ENCODE data around the gene CBY1. TPM values are rescaled to one million over a fixed set of nuclear protein-coding genes. Genes with fewer than 3 reads are reported as not detected.

CBY1 gene
- total RNA-seq, 1 donor from 2014 or later = 25.0 TPM

DNA sequence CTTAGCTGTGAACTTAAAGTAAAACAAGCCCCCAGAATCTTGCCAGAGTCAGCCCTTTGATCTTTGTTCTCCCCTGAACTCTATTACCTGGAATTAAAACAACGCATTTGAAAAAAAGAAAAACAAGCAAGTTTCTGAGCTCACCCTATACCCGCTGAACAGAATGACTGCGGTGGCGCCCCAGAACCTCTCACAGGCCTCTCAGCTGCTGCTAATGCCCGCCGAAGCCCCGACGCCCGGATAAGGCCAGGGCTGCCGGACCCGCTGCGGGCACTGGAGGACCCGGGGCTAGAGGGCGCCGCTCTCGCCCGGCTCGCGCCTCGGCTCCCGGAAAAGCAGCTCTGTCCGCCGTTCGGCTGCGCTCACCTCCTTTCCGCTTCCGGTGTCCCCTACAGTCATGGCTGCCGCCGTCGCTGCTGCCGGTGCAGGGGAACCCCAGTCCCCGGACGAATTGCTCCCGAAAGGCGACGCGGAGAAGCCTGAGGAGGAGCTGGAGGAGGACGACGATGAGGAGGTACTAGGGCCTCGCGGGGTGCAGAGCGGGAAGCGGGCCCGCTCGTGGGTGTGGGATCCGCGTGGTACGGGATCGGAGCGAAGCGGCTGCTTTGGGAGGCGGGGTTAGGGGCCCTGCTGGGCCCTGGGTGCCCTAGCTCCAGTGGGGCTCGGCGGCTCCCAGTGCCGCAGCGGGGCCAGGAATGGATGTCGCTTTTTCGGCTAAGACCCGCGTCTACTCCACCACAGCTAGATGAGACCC is 25.3 kb downstream of the CBY1 start, which contains the start of gene TOMM22:
TSS of gene TOMM22 (plus strand) at position 376 of the 754 bp plus-strand sequence. CDS start at position 398, 22 bp downstream.
- H3K4me3 ChIP-seq (ENCODE audit: low read depth, low read length) = peak within 1 kb of the TSS; percentile 81

DNA sequence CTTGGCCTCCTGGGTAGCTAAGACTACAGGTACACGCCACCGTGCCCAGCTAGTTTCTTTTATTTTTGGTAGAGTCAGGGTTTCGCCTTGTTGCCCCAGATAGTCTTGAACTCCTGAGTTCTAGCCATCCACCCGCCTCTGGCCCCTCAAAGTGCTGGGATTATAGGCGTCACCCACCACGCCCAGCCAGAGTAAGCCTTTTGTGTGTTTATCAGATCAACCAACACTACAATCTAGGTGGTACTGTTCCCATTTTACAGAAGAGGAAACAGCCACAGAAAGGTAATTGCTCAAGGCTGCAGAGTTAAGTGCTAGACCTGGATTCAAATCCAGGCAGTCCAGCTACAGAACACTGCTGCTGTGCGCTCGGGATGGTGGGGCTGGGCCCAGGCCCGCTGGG is 28.5 kb downstream of the CBY1 start:
- DNase-seq (ENCODE audit: low read depth) = no peak
- H3K27me3 ChIP-seq (ENCODE audit: control insufficient read depth, insufficient read depth, low read length) = no peaks in the 10 kb centered on the region
- peaks cover 8% of the 10 kb centered on the region for H3K36me3 ChIP-seq (ENCODE audit: control insufficient read depth, insufficient read depth, low read length)
- no peak overlapping the region for H3K4me3 ChIP-seq (ENCODE audit: low read depth, low read length)
- TF ChIP-seq, protein P1, sequence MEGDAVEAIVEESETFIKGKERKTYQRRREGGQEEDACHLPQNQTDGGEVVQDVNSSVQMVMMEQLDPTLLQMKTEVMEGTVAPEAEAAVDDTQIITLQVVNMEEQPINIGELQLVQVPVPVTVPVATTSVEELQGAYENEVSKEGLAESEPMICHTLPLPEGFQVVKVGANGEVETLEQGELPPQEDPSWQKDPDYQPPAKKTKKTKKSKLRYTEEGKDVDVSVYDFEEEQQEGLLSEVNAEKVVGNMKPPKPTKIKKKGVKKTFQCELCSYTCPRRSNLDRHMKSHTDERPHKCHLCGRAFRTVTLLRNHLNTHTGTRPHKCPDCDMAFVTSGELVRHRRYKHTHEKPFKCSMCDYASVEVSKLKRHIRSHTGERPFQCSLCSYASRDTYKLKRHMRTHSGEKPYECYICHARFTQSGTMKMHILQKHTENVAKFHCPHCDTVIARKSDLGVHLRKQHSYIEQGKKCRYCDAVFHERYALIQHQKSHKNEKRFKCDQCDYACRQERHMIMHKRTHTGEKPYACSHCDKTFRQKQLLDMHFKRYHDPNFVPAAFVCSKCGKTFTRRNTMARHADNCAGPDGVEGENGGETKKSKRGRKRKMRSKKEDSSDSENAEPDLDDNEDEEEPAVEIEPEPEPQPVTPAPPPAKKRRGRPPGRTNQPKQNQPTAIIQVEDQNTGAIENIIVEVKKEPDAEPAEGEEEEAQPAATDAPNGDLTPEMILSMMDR (IDR thresholded peaks at IDR 0.05; ENCODE audit: insufficient read depth, low read length, poor library complexity, severe bottlenecking) = no peak

More for the DNA sequence above, 25.3 kb downstream of the CBY1 start, which contains the start of gene TOMM22:
- Histone ChIP-seq H3K36me3 (ENCODE audit: control insufficient read depth, insufficient read depth, low read length) (peaks cover 2% of the 10 kb centered on the region), H3K27me3 (ENCODE audit: control insufficient read depth, insufficient read depth, low read length) (no peaks in the 10 kb centered on the region)
- TF ChIP-seq, protein P1 (IDR thresholded peaks at IDR 0.05; ENCODE audit: insufficient read depth, low read length, poor library complexity, severe bottlenecking) = peak; percentile 70
- peak; percentile 43 for DNase-seq (ENCODE audit: low read depth)

DNA sequence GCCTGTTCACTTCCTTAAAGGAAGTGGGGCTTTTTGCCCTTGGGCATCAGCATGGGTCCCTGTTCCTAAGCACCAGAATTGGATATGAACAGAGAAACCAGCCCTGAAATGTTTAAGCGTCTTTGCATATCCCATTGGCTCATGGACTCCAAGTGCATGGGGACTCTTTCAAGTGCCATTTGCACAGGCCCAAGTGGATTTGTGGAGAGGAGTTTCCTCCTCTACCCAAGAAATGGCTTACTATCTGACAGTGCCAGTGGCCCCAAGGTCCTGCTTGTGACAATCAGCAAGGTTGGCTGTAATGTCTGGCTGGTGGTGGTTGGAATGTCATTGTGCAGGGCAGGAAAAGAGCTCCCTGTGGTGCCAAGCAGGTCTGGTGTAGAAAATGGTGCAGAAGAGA is 29.3 kb downstream of the CBY1 start:
- no peak for DNase-seq (ENCODE audit: low read depth)
- TF ChIP-seq, protein P1 (IDR thresholded peaks at IDR 0.05; ENCODE audit: insufficient read depth, low read length, poor library complexity, severe bottlenecking) = no peak
- peaks cover 8% of the 10 kb centered on the region for H3K36me3 ChIP-seq (ENCODE audit: control insufficient read depth, insufficient read depth, low read length)
- no peaks in the 10 kb centered on the region for H3K27me3 ChIP-seq (ENCODE audit: control insufficient read depth, insufficient read depth, low read length)
- no peak overlapping the region for H3K4me3 ChIP-seq (ENCODE audit: low read depth, low read length)

DNA sequence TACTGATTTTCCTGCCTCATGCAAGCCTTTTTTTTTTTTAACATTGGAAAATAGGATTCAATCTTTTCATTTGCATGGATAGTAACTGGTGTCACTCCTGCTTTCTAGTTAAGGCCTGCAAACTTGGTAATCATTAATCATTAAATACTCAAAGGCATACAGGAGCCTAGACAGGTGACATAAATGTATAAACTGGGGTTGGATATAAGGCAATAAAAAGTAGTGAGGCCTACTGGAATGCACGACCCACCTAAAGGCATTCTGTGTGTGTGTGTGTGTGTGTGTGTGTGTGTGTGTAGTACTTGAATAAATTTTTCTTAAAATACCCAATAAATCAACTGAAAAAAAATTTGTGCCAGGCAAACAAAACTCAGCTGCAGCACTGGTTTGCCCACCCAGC is 33.2 kb downstream of the CBY1 start:
- peaks cover 8% of the 10 kb centered on the region for H3K36me3 ChIP-seq (ENCODE audit: control insufficient read depth, insufficient read depth, low read length)
- TF ChIP-seq, protein P1 (IDR thresholded peaks at IDR 0.05; ENCODE audit: insufficient read depth, low read length, poor library complexity, severe bottlenecking) = no peak
- H3K27me3 ChIP-seq (ENCODE audit: control insufficient read depth, insufficient read depth, low read length) = no peaks in the 10 kb centered on the region

DNA sequence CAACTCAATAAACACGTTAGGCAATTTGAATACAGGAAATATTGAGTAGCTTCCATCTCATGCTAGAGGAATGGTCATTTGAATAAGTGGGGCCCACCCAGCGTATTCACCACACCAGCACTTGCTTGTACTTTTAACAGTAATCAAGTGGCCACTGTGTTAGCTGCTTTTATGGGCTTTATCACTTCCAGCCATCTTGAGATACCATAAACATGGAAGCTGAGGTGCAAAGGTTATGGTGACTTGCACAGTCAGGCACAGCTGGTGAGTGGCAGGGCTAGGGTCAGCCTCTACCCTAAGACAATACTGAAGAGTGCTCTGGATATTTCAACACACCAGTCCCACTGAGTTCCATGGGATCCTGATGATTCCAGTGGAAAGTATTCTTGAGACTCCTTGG is 37.6 kb downstream of the CBY1 start:
- peaks cover under 1% of the 10 kb centered on the region for H3K36me3 ChIP-seq (ENCODE audit: control insufficient read depth, insufficient read depth, low read length)
- no peak overlapping the region for H3K4me3 ChIP-seq (ENCODE audit: low read depth, low read length)
- TF ChIP-seq, protein P1 (IDR thresholded peaks at IDR 0.05; ENCODE audit: insufficient read depth, low read length, poor library complexity, severe bottlenecking) = no peak
- no peak for DNase-seq (ENCODE audit: low read depth)
- no peaks in the 10 kb centered on the region for H3K27me3 ChIP-seq (ENCODE audit: control insufficient read depth, insufficient read depth, low read length)

More for the DNA sequence above, 33.2 kb downstream of the CBY1 start:
- no peak for DNase-seq (ENCODE audit: low read depth)
- H3K4me3 ChIP-seq (ENCODE audit: low read depth, low read length) = no peak overlapping the region
